Nephron progenitor cell (in vitro differentiated cells): ENCODE results near the gene GLIS1.

ENCODE experiments used
- DNase-seq: peaks from one replicate; pipeline ENCODE4 v3.0.0; 2021
- H3K27ac Mint-ChIP-seq: 2 replicates; pipeline ENCODE4 v1.8.0; 2021; ENCODE audit warnings: mild to moderate bottlenecking, moderate library complexity, mixed read lengths
- H3K27me3 Mint-ChIP-seq: 2 replicates; pipeline ENCODE4 v1.8.0; 2021; ENCODE audit warnings: mild to moderate bottlenecking, low read depth, mixed read lengths; ENCODE audit not compliant: poor library complexity
- H3K36me3 Mint-ChIP-seq: 2 replicates; pipeline ENCODE4 v1.8.0; 2021; ENCODE audit warnings: low read depth, mixed read lengths
- H3K4me1 Mint-ChIP-seq: 2 replicates; pipeline ENCODE4 v1.8.0; 2021; ENCODE audit warnings: mixed read lengths
- H3K4me3 Mint-ChIP-seq: 2 replicates; pipeline ENCODE4 v1.8.0; 2021; ENCODE audit warnings: mild to moderate bottlenecking, moderate library complexity, mixed read lengths
- H3K9me3 Mint-ChIP-seq: 2 replicates; pipeline ENCODE4 v1.8.0; 2021; ENCODE audit warnings: mild to moderate bottlenecking, moderate library complexity, mixed read lengths
- TF ChIP-seq, protein P1 (sequence below): fragments of 200-600 bp; sonication (generic); IDR thresholded peaks from 2 replicates; pipeline ENCODE4 v1.5.0; 2021; ENCODE audit warnings: antibody characterized with exemption

The GLIS1 gene

DNA sequence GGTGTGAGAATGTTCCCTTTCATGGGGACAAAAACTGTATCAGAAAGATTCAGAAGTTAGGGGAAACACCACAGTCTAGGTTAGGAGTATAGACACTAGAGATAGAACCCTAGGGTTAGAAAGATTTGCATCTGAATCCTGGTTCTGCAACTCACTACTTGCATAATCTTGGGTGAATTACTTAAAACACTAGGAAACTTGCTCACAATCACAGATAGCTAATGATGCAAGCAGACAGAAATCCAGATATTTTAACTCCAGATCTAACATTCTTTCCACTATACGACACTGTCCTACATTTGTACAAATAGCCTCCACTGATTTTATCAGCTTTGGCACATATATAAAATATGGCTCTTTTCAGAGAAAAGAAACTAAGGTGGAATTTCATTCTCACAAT lies 30.8 kb upstream of the GLIS1 start:
- no peak for DNase-seq
- TF ChIP-seq, protein P1, sequence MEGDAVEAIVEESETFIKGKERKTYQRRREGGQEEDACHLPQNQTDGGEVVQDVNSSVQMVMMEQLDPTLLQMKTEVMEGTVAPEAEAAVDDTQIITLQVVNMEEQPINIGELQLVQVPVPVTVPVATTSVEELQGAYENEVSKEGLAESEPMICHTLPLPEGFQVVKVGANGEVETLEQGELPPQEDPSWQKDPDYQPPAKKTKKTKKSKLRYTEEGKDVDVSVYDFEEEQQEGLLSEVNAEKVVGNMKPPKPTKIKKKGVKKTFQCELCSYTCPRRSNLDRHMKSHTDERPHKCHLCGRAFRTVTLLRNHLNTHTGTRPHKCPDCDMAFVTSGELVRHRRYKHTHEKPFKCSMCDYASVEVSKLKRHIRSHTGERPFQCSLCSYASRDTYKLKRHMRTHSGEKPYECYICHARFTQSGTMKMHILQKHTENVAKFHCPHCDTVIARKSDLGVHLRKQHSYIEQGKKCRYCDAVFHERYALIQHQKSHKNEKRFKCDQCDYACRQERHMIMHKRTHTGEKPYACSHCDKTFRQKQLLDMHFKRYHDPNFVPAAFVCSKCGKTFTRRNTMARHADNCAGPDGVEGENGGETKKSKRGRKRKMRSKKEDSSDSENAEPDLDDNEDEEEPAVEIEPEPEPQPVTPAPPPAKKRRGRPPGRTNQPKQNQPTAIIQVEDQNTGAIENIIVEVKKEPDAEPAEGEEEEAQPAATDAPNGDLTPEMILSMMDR = no peak
- Mint-ChIP-seq H3K27me3 (no peaks in the 10 kb centered on the region), H3K4me3 (no peak overlapping the region), H3K36me3 (peaks cover 29% of the 10 kb centered on the region), H3K27ac (no peak overlapping the region), H3K4me1 (no peaks in the 10 kb centered on the region), H3K9me3 (no peaks in the 10 kb centered on the region)

DNA sequence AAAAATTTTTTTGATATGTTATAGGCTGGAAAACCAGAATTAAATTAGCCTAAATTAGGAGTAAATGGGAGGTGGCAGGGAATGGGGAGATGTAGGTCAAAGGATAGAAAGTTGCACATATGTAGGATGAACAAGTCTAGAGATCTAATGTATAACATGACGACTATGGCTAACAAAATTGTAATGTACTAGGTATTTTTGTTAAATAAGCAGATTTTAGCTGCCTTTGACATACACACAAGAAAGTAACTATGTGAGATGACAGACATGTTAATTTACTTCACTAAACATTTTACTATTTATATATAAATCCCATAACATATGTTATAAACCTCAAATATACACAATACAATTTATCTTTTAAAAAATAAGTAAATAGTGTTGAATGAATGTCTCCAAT lies 30.2 kb upstream of the GLIS1 start:
- Mint-ChIP-seq H3K36me3 (peaks cover 31% of the 10 kb centered on the region), H3K27ac (no peak overlapping the region), H3K27me3 (no peaks in the 10 kb centered on the region), H3K4me1 (no peaks in the 10 kb centered on the region), H3K4me3 (no peak overlapping the region), H3K9me3 (no peaks in the 10 kb centered on the region)
- TF ChIP-seq, protein P1 = no peak
- no peak for DNase-seq

DNA sequence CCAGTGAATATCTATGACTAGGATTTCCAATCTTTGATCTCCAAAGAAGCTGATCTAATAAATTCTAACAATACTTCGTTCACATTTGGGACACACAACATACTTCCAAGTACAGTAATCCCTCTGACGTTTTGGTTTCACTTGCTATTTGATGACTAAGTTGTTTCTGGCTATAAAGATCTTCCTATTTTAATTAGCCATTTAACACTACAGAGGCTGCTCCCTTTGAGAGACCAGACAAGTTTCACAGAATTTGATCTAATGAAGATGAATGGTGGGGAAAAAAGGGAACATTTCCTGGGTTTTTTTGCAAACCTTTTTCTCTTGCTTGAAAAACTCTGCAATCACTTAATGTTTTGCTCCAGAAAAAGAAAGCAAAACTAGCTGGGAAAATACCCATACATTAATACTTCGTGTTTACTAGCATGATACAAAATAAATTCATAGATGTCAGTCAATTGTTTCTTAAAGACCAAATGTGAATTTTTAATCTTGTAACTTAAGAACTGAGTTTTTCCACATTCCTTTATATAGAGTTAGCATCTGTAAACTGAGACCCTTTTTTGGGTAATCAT lies 28.0 kb upstream of the GLIS1 start:
- Mint-ChIP-seq H3K4me1 (no peaks in the 10 kb centered on the region), H3K27ac (no peak overlapping the region), H3K36me3 (peaks cover 33% of the 10 kb centered on the region), H3K27me3 (no peaks in the 10 kb centered on the region), H3K4me3 (no peak overlapping the region), H3K9me3 (no peaks in the 10 kb centered on the region)
- no peak for DNase-seq
- TF ChIP-seq, protein P1 = no peak

DNA sequence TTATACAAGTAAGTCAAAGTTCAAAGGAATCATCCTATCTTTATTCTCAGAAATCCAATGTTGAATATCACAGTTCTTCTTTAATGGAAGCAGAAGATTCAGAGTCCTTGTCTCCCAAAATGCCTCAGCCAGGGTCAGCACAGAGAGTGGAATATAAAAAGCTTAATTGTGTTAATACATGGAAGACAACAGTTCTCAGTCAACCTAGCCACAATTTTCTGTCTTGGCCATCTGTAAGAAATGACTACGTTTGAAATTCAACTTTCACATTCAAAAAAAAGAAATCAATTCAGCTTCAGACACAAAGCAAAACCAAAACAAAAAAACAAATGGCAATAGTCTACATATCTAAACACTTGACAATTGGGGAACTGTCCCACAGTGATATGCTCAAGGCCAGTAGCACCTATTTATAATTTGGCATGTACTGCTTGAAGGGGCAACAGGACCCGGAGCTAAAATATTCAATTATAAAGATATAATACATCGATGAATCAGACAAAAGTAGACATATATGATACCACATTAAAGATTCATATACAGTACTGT lies 27.3 kb upstream of the GLIS1 start:
- Mint-ChIP-seq H3K27me3 (no peaks in the 10 kb centered on the region), H3K27ac (peak overlapping the region; percentile 45), H3K9me3 (no peaks in the 10 kb centered on the region), H3K4me1 (no peaks in the 10 kb centered on the region), H3K4me3 (no peak overlapping the region), H3K36me3 (peaks cover 33% of the 10 kb centered on the region)
- TF ChIP-seq, protein P1 = no peak
- no peak for DNase-seq

DNA sequence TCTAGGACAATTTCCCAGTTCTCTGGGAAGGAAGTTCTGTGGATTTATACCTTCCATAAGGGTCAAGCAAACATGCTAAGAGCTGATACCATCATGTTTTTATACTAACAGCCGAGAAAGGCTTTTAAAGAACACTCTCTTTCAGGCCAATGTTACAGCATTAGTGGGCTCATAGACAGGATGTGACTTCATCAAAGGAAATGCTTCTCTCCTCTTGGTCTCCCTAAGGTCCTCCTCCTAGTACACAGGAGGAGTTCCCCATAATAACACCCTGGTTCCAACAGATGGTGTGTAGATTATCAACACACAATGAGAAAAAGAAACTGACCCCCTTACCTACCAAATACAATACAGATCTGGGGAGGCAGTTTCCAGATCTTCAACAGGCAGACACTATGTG lies 26.7 kb upstream of the GLIS1 start:
- Mint-ChIP-seq H3K36me3 (peaks cover 27% of the 10 kb centered on the region), H3K27ac (no peak overlapping the region), H3K4me3 (no peak overlapping the region), H3K9me3 (no peaks in the 10 kb centered on the region), H3K27me3 (no peaks in the 10 kb centered on the region), H3K4me1 (no peaks in the 10 kb centered on the region)
- no peak for DNase-seq
- TF ChIP-seq, protein P1 = no peak

DNA sequence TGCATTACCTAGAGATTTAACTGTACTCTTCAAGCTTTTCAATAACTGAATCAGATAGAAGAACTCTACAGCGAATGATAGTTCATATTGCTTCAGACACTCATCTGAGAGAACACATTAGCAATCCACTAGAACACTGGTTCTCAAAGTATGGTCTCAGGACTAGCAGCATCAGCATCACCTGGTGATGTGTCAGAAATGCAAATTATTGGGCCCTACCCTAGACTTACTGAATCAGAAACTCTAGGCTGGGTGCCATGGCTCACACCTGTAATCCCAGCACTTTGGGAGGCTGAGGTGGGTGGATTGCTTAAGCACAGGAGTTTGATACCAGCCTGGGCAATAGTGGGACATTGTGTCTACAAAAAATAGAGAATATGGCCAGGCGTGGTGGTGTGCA lies 24.9 kb upstream of the GLIS1 start:
- no peaks in the 10 kb centered on the region for H3K27me3 Mint-ChIP-seq
- no peaks in the 10 kb centered on the region for H3K4me1 Mint-ChIP-seq
- no peak for DNase-seq
- H3K4me3 Mint-ChIP-seq = no peak overlapping the region
- TF ChIP-seq, protein P1 = no peak
- H3K27ac Mint-ChIP-seq = no peak overlapping the region
- H3K36me3 Mint-ChIP-seq = peaks cover 23% of the 10 kb centered on the region
- peaks cover 3% of the 10 kb centered on the region for H3K9me3 Mint-ChIP-seq
